ENCODE measurements around the gene AGFG2. TPM values are rescaled to one million over a fixed set of nuclear protein-coding genes. Genes with fewer than 3 reads are reported as not detected.

AGFG2 gene
- total RNA-seq, 3 donors from 2014 or later = 12.2 to 24.7 (median 18.7) TPM

DNA sequence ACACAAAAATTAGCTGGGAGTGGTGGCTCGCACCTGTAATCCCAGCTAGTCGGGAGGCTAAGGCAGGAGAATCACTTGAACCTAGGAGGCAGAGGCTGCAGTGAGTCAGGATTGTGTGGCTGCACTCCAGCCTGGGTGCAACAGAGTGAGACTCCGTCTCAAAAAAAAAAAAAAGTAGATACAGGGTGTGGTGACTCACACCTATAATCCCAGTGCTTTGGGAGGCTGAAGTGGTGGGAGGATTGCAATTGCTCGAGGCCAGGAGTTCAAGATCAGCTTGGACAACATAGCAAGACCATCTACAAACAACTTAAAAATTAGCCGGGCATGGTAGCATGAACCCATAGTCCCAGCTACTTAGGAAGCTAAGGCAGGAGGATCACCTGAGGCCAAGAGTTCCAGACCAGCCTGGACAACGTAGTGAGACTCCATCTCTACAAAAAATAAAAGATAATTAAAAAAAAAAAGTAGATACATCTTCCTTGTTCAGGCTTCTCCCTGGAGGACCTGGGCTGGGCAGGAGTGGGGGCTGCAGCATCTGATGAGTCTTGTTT lies 75.4 kb downstream of the AGFG2 start:
- Histone ChIP-seq H3K36me3 (no peaks in the 10 kb centered on the region), H3K9me3 (no peaks in the 10 kb centered on the region), H3K4me3 (no peak overlapping the region), H3K27me3 (no peaks in the 10 kb centered on the region), H3K27ac (no peak overlapping the region), H3K4me1 (peaks cover 0 to 6% of the 10 kb centered on the region in 2 donors)
- no peak for DNase-seq (ENCODE audit: low spot score in 2 of 2)
- TF ChIP-seq, protein P1, sequence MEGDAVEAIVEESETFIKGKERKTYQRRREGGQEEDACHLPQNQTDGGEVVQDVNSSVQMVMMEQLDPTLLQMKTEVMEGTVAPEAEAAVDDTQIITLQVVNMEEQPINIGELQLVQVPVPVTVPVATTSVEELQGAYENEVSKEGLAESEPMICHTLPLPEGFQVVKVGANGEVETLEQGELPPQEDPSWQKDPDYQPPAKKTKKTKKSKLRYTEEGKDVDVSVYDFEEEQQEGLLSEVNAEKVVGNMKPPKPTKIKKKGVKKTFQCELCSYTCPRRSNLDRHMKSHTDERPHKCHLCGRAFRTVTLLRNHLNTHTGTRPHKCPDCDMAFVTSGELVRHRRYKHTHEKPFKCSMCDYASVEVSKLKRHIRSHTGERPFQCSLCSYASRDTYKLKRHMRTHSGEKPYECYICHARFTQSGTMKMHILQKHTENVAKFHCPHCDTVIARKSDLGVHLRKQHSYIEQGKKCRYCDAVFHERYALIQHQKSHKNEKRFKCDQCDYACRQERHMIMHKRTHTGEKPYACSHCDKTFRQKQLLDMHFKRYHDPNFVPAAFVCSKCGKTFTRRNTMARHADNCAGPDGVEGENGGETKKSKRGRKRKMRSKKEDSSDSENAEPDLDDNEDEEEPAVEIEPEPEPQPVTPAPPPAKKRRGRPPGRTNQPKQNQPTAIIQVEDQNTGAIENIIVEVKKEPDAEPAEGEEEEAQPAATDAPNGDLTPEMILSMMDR (IDR thresholded peaks at IDR 0.05) = no peak
- TF ChIP-seq POLR2AphosphoS5 (IDR thresholded peaks at IDR 0.05) (no peak), POLR2A (IDR thresholded peaks at IDR 0.05) (no peak)
- intact Hi-C loops (cut with DNase I; ENCODE audit: low total_unique reads) = no loop called here

Other genes starting within 250 kb of the AGFG2 start
- not detected for gene SPDYE3, start 231.5 kb upstream of the AGFG2 start, total RNA-seq
- gene PILRB, start 181.1 kb upstream of the AGFG2 start, total RNA-seq = 10 to 100 TPM; 33.8 to 100.0 (median 75.4) TPM
- gene PILRA, start 165.7 kb upstream of the AGFG2 start, total RNA-seq = 1 to 10 TPM; 4.3 to 9.9 (median 7.9) TPM
- gene ZCWPW1, start 110.5 kb upstream of the AGFG2 start, total RNA-seq = 10 to 100 TPM in 1 of 3 donors, 1 to 10 TPM in 2; 3.9 to 12.6 (median 8.6) TPM
- gene MEPCE, start 109.4 kb upstream of the AGFG2 start, total RNA-seq = 10 to 100 TPM; 26.5 to 41.4 (median 40.6) TPM
- 10 to 100 TPM; 14.1 to 42.6 (median 32.6) TPM for gene PPP1R35, start 102.7 kb upstream of the AGFG2 start, total RNA-seq
- not detected for gene SPACDR, start 74.9 kb upstream of the AGFG2 start, total RNA-seq
- 10 to 100 TPM; 17.0 to 23.7 (median 19.7) TPM for gene TSC22D4, start 60.0 kb upstream of the AGFG2 start, total RNA-seq
- gene NYAP1, start 55.3 kb upstream of the AGFG2 start, total RNA-seq = under 1 TPM; 0.48 to 0.66 (median 0.59) TPM
- 1 to 10 TPM in 1 of 3 donors, under 1 TPM in 2; 0.96 to 2.2 (median 0.98) TPM for gene SAP25, start 34.7 kb downstream of the AGFG2 start, total RNA-seq
- 10 to 100 TPM; 49.6 to 89.1 (median 88.1) TPM for gene LRCH4, start 46.9 kb downstream of the AGFG2 start, total RNA-seq
- under 1 TPM in 2 of 3 donors, not detected in 1; 0.59 to 0.98 TPM for gene FBXO24, start 47.1 kb downstream of the AGFG2 start, total RNA-seq
- 10 to 100 TPM; 33.1 to 61.8 (median 39.7) TPM for gene PCOLCE, start 63.2 kb downstream of the AGFG2 start, total RNA-seq
- gene MOSPD3, start 73.3 kb downstream of the AGFG2 start, total RNA-seq = 10 to 100 TPM in 2 of 3 donors, 1 to 10 TPM in 1; 8.8 to 12.6 (median 11.8) TPM
- under 1 TPM in 1 of 3 donors, not detected in 2; 0.48 TPM for gene TFR2, start 102.3 kb downstream of the AGFG2 start, total RNA-seq
- not detected for gene ACTL6B, start 117.2 kb downstream of the AGFG2 start, total RNA-seq
- 100 to 1,000 TPM; 113 to 197 (median 173) TPM for gene GNB2, start 134.5 kb downstream of the AGFG2 start, total RNA-seq
- gene GIGYF1, start 155.0 kb downstream of the AGFG2 start, total RNA-seq = 10 to 100 TPM; 25.0 to 39.0 (median 34.8) TPM
- gene POP7, start 166.9 kb downstream of the AGFG2 start, total RNA-seq = 10 to 100 TPM; 25.8 to 28.2 (median 27.4) TPM
- gene EPO, start 181.3 kb downstream of the AGFG2 start, total RNA-seq = not detected
- gene ZAN, start 194.4 kb downstream of the AGFG2 start, total RNA-seq = not detected

Measured in breast epithelium (tissue), 4 donors.